ENCODE data around the gene FYCO1. TPM values are rescaled to one million over a fixed set of nuclear protein-coding genes. Genes with fewer than 3 reads are reported as not detected.

The FYCO1 gene
- total and polyA plus RNA-seq, 10 of the 15 experiments (the other 5 are each of a cell fraction or from before 2014, with no cell fraction given): 1.5 to 8.4 (median 6.5) TPM

DNA sequence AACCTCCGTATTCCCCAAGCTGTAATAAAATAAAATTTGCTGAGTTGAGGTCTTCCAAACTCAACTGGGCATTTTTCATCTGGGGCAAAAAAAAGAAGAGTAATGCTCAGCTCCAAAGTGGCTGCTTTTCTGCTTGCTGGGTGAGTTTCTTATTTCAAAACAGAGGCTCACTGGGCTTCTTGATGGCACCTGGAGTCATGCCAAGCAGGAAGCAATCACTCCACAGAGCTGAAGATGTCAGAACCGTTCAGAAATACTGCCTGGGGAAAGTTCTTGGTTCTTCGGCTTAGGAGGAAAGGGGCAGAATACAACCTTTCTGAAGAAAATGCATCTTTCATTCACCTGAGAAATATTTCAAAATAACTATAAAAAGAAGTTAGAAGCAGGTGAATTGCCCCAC lies 105.2 kb downstream of the FYCO1 start:
- Histone ChIP-seq H3K9ac (ENCODE audit: control insufficient read depth, insufficient read depth, low read length) (no peak overlapping the region), H3K4me1 (ENCODE audit: control insufficient read depth, insufficient read depth, low read length) (peaks cover 33% of the 10 kb centered on the region), H3K79me2 (ENCODE audit: control insufficient read depth, insufficient read depth, low read length) (no peaks in the 10 kb centered on the region), H2AFZ (ENCODE audit: control insufficient read depth, low read depth, low read length) (no peak overlapping the region), H3K4me3 (no peak overlapping the region), H3K27ac (ENCODE audit: control insufficient read depth, insufficient read depth) (no peak overlapping the region), H3K9me3 (replicated peaks; ENCODE audit: control insufficient read depth, insufficient read depth, low read length) (peaks cover 5% of the 10 kb centered on the region; the same call in 2 of the 3 replicates), H3K36me3 (ENCODE audit: control insufficient read depth in 2 of 2, insufficient read depth in 2 of 2, low read length in 1 of 2) (peaks cover 0 to 2% of the 10 kb centered on the region in 2 experiments; a peak in 1 of 4 replicates), H3K27me3 (replicated peaks in 1 of 2; ENCODE audit: control insufficient read depth in 2 of 2, insufficient read depth in 2 of 2, low read length in 1 of 2) (no peaks in the 10 kb centered on the region), H4K20me1 (ENCODE audit: control insufficient read depth, insufficient read depth) (no peaks in the 10 kb centered on the region), H3K4me2 (ENCODE audit: control insufficient read depth, insufficient read depth) (no peak overlapping the region)
- 70% methylated on average over 3 of the region's 3 CpGs for WGBS (ENCODE audit: insufficient coverage, insufficient replicate concordance, low lambda C conversion rate, missing lambda C conversion rate)
- no peak for DNase-seq (ENCODE audit: low read depth, low spot score)
- intact Hi-C loops (cut with micrococcal nuclease; ENCODE audit: unreplicated experiment) (no loop called here), in situ Hi-C loops (cut with MboI) (no loop called here)
- TF ChIP-seq, protein P1, sequence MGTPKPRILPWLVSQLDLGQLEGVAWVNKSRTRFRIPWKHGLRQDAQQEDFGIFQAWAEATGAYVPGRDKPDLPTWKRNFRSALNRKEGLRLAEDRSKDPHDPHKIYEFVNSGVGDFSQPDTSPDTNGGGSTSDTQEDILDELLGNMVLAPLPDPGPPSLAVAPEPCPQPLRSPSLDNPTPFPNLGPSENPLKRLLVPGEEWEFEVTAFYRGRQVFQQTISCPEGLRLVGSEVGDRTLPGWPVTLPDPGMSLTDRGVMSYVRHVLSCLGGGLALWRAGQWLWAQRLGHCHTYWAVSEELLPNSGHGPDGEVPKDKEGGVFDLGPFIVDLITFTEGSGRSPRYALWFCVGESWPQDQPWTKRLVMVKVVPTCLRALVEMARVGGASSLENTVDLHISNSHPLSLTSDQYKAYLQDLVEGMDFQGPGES (IDR thresholded peaks at IDR 0.05): no peak
- TF ChIP-seq MEF2A (IDR thresholded peaks at IDR 0.05; ENCODE audit: insufficient read depth, low read depth, low read length) (no peak), RELA (IDR thresholded peaks at IDR 0.05; ENCODE audit: borderline replicate concordance, partially characterized antibody) (no peak), EGR1 (IDR thresholded peaks at IDR 0.05; ENCODE audit: borderline replicate concordance in 1 of 2, low read depth in 2 of 2, low read length in 2 of 2) (no peak), HDGF (IDR thresholded peaks at IDR 0.05) (no peak), TCF3 (IDR thresholded peaks at IDR 0.05; ENCODE audit: borderline replicate concordance, insufficient read depth, low read depth, low read length) (no peak), RCOR1 (conservative IDR thresholded peaks at IDR 0.05; ENCODE audit: low read depth, low read length) (no peak), POLR2A (IDR thresholded peaks at IDR 0.05; ENCODE audit: low read depth, low read length) (no peak), MTA3 (IDR thresholded peaks at IDR 0.05; ENCODE audit: borderline replicate concordance, low read length) (no peak), RB1 (IDR thresholded peaks at IDR 0.05; ENCODE audit: borderline replicate concordance) (no peak), NR2C1 (IDR thresholded peaks at IDR 0.05) (no peak)
- TF ChIP-seq, protein P2, sequence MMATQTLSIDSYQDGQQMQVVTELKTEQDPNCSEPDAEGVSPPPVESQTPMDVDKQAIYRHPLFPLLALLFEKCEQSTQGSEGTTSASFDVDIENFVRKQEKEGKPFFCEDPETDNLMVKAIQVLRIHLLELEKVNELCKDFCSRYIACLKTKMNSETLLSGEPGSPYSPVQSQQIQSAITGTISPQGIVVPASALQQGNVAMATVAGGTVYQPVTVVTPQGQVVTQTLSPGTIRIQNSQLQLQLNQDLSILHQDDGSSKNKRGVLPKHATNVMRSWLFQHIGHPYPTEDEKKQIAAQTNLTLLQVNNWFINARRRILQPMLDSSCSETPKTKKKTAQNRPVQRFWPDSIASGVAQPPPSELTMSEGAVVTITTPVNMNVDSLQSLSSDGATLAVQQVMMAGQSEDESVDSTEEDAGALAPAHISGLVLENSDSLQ (IDR thresholded peaks at IDR 0.05): no peak
- TF ChIP-seq, protein P3, sequence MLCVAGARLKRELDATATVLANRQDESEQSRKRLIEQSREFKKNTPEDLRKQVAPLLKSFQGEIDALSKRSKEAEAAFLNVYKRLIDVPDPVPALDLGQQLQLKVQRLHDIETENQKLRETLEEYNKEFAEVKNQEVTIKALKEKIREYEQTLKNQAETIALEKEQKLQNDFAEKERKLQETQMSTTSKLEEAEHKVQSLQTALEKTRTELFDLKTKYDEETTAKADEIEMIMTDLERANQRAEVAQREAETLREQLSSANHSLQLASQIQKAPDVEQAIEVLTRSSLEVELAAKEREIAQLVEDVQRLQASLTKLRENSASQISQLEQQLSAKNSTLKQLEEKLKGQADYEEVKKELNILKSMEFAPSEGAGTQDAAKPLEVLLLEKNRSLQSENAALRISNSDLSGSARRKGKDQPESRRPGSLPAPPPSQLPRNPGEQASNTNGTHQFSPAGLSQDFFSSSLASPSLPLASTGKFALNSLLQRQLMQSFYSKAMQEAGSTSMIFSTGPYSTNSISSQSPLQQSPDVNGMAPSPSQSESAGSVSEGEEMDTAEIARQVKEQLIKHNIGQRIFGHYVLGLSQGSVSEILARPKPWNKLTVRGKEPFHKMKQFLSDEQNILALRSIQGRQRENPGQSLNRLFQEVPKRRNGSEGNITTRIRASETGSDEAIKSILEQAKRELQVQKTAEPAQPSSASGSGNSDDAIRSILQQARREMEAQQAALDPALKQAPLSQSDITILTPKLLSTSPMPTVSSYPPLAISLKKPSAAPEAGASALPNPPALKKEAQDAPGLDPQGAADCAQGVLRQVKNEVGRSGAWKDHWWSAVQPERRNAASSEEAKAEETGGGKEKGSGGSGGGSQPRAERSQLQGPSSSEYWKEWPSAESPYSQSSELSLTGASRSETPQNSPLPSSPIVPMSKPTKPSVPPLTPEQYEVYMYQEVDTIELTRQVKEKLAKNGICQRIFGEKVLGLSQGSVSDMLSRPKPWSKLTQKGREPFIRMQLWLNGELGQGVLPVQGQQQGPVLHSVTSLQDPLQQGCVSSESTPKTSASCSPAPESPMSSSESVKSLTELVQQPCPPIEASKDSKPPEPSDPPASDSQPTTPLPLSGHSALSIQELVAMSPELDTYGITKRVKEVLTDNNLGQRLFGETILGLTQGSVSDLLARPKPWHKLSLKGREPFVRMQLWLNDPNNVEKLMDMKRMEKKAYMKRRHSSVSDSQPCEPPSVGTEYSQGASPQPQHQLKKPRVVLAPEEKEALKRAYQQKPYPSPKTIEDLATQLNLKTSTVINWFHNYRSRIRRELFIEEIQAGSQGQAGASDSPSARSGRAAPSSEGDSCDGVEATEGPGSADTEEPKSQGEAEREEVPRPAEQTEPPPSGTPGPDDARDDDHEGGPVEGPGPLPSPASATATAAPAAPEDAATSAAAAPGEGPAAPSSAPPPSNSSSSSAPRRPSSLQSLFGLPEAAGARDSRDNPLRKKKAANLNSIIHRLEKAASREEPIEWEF (IDR thresholded peaks at IDR 0.05; ENCODE audit: insufficient replicate concordance, low read depth, low read length): no peak
- TF ChIP-seq, protein P4, sequence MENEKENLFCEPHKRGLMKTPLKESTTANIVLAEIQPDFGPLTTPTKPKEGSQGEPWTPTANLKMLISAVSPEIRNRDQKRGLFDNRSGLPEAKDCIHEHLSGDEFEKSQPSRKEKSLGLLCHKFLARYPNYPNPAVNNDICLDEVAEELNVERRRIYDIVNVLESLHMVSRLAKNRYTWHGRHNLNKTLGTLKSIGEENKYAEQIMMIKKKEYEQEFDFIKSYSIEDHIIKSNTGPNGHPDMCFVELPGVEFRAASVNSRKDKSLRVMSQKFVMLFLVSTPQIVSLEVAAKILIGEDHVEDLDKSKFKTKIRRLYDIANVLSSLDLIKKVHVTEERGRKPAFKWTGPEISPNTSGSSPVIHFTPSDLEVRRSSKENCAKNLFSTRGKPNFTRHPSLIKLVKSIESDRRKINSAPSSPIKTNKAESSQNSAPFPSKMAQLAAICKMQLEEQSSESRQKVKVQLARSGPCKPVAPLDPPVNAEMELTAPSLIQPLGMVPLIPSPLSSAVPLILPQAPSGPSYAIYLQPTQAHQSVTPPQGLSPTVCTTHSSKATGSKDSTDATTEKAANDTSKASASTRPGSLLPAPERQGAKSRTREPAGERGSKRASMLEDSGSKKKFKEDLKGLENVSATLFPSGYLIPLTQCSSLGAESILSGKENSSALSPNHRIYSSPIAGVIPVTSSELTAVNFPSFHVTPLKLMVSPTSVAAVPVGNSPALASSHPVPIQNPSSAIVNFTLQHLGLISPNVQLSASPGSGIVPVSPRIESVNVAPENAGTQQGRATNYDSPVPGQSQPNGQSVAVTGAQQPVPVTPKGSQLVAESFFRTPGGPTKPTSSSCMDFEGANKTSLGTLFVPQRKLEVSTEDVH (IDR thresholded peaks at IDR 0.05; ENCODE audit: low read depth, partially characterized antibody): no peak
- ChIA-PET RAD21 (ENCODE audit: unreplicated experiment) (interaction anchor here (0.8 to 1.3 kb wide), 3 partner anchors 9 to 22 kb away, joined by 3 to 6 read pairs (median 4); no protein-coding TSS in a partner anchor), POLR2A (interaction anchor here (0.8 to 1.6 kb wide), 6 partner anchors 9 to 94 kb away, joined by 3 to 7 read pairs (median 3); partner anchors contain the start of gene SLC6A20), SMC1A (ENCODE audit: uncharacterized antibody, unreplicated experiment) (interaction anchor here (0.8 to 2.0 kb wide), 5 partner anchors 14 to 47 kb away, joined by 3 to 7 read pairs (median 3); no protein-coding TSS in a partner anchor), CTCF (interaction anchor here (0.9 to 1.0 kb wide), 3 partner anchors 15 to 38 kb away, joined by 3 read pairs; no protein-coding TSS in a partner anchor)
- FAIRE-seq: no peak
- no peak for ATAC-seq
- BruUV-seq (replicated peaks): no TSS peak

Measured in GM12878 (cell line).